ENCODE data around the gene LHX4. TPM values are rescaled to one million over a fixed set of nuclear protein-coding genes. Genes with fewer than 3 reads are reported as not detected.

The LHX4 gene
- total and polyA plus RNA-seq, 2 of the 8 experiments (the other 6 are each of a cell fraction or from before 2014, with no cell fraction given) = 0.85 to 4.9 TPM

GRCh38 chr1:180213401-180214170, 16.5 kb upstream of the LHX4 start:
- H3K4me2 ChIP-seq (ENCODE audit: insufficient read depth in 1 of 2, low read depth in 2 of 2, low read length in 2 of 2) = no peak overlapping the region; a peak in 1 of 4 replicates
- H3K14ac ChIP-seq (ENCODE audit: insufficient read length) = no peak overlapping the region
- peaks cover 0 to 4% (median 0%) of the 10 kb centered on the region in 4 experiments; a peak in 1 of 7 replicates for H3K4me1 ChIP-seq (replicated peaks in 1 of 4; ENCODE audit: control insufficient read depth in 3 of 4, insufficient read depth in 4 of 4, low read length in 3 of 4)
- H3K18ac ChIP-seq (ENCODE audit: extremely low read depth, low read length) = no peak overlapping the region
- no peak overlapping the region for H3K56ac ChIP-seq (replicated peaks; ENCODE audit: insufficient read length, low read depth, low read length)
- WGBS, 2 experiments (ENCODE audit: extremely low coverage in 1 of 2, insufficient coverage in 1 of 2, insufficient read length in 1 of 2, insufficient replicate concordance in 2 of 2, low coverage in 1 of 2, low lambda C conversion rate in 2 of 2, missing lambda C conversion rate in 1 of 2) = 72% methylated on average over 14 of the region's 15 CpGs; no CpG with 5 or more reads in 1 of the 2 experiments
- no peak overlapping the region for H2BK5ac ChIP-seq (ENCODE audit: low read depth, low read length)
- ChIA-PET CTCF (ENCODE audit: partially characterized antibody) (interaction anchor here (0.8 to 1.2 kb wide), 9 partner anchors 8 to 36 kb away, joined by 3 to 6 read pairs (median 3); no protein-coding TSS in a partner anchor), POLR2A (ENCODE audit: partially characterized antibody) (interaction anchor here (0.8 to 1.0 kb wide), 2 partner anchors 11 to 23 kb away, joined by 3 read pairs; no protein-coding TSS in a partner anchor)
- no peak overlapping the region for H4K5ac ChIP-seq (ENCODE audit: insufficient read length, low read depth, low read length)
- FAIRE-seq = peak; percentile 42
- H4K91ac ChIP-seq (replicated peaks; ENCODE audit: insufficient read length, low read length) = no peak overlapping the region
- no peak overlapping the region for H2AK5ac ChIP-seq (ENCODE audit: low read depth, low read length)
- no peaks in the 10 kb centered on the region for H3K79me2 ChIP-seq (ENCODE audit: control insufficient read depth in 1 of 2, insufficient read depth in 2 of 2, low read length in 2 of 2)
- H3K4ac ChIP-seq (replicated peaks; ENCODE audit: insufficient read length, low read depth, low read length) = no peak overlapping the region
- no peak overlapping the region for H2BK120ac ChIP-seq (replicated peaks; ENCODE audit: low read depth, low read length)
- H3K27ac ChIP-seq (ENCODE audit: low read depth, low read length) = no peak overlapping the region
- H3K9me3 ChIP-seq (ENCODE audit: insufficient read depth in 2 of 2, low read depth in 1 of 2, low read length in 1 of 2) = no peaks in the 10 kb centered on the region
- H2BK12ac ChIP-seq (ENCODE audit: low read depth, low read length) = no peak overlapping the region
- H2BK15ac ChIP-seq (ENCODE audit: low read length) = no peak overlapping the region
- H3K23me2 ChIP-seq (ENCODE audit: low read depth, low read length) = no peaks in the 10 kb centered on the region
- 0 out of 2 replicates have a peak overlapping the region, but pooled peaks have one; percentile 48 for H2AFZ ChIP-seq (ENCODE audit: low read length)
- peak in 1 of 2 experiments; percentile 83 for DNase-seq (ENCODE audit: low read depth in 1 of 2, low spot score in 2 of 2)
- H2BK20ac ChIP-seq (ENCODE audit: low read length) = no peak overlapping the region
- no peaks in the 10 kb centered on the region for H3K79me1 ChIP-seq (ENCODE audit: low read depth, low read length)
- H3K4me3 ChIP-seq (ENCODE audit: extremely low read depth in 1 of 4, insufficient read depth in 2 of 4, low read depth in 3 of 4, low read length in 4 of 4) = no peak overlapping the region
- no peaks in the 10 kb centered on the region for H4K20me1 ChIP-seq (replicated peaks in 1 of 2; ENCODE audit: control insufficient read depth in 1 of 2, insufficient read depth in 2 of 2, low read length in 2 of 2)
- no peak overlapping the region for H3K23ac ChIP-seq (ENCODE audit: insufficient read length)
- H3K9ac ChIP-seq (replicated peaks in 1 of 4; ENCODE audit: extremely low read depth in 1 of 4, low read depth in 3 of 4, low read length in 3 of 4) = no peak overlapping the region
- H3K36me3 ChIP-seq (ENCODE audit: control insufficient read depth in 2 of 4, insufficient read depth in 4 of 4, low read length in 3 of 4) = no peaks in the 10 kb centered on the region
- H3K27me3 ChIP-seq (replicated peaks in 1 of 4; ENCODE audit: control insufficient read depth in 3 of 4, extremely low read depth in 1 of 4, insufficient read depth in 3 of 4, low read length in 3 of 4) = no peaks in the 10 kb centered on the region
- no peak overlapping the region; the same call in 1 of the 2 replicates for H4K8ac ChIP-seq (ENCODE audit: extremely low read depth, insufficient read depth, low read length)
- TF ChIP-seq TBP (IDR thresholded peaks at IDR 0.05; ENCODE audit: low read depth, low read length) = no peak
- TF ChIP-seq NANOG (IDR thresholded peaks at IDR 0.05; ENCODE audit: insufficient read depth, low read depth, low read length, poor library complexity, severe bottlenecking) = no peak
- TF ChIP-seq FOSL1 (IDR thresholded peaks at IDR 0.05; ENCODE audit: insufficient read depth, low read depth, low read length) = no peak
- no peak for TF ChIP-seq BRCA1 (IDR thresholded peaks at IDR 0.05; ENCODE audit: low read depth, low read length)
- no peak for TF ChIP-seq MAFK (IDR thresholded peaks at IDR 0.05; ENCODE audit: low read depth, low read length)
- TF ChIP-seq POLR2AphosphoS5 (IDR thresholded peaks at IDR 0.05; ENCODE audit: low read depth, low read length) = no peak
- no peak for TF ChIP-seq BCL11A (IDR thresholded peaks at IDR 0.05; ENCODE audit: low read depth in 2 of 2, low read length in 2 of 2)
- TF ChIP-seq CREB1 (IDR thresholded peaks at IDR 0.05) = no peak
- TF ChIP-seq, protein P1, sequence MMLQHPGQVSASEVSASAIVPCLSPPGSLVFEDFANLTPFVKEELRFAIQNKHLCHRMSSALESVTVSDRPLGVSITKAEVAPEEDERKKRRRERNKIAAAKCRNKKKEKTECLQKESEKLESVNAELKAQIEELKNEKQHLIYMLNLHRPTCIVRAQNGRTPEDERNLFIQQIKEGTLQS (IDR thresholded peaks at IDR 0.05; ENCODE audit: insufficient read depth, low read depth, low read length) = 0 out of 2 replicates have a peak, but pooled peaks have one; percentile 57
- TF ChIP-seq EP300 (IDR thresholded peaks at IDR 0.05; ENCODE audit: borderline replicate concordance in 1 of 2, low read depth in 2 of 2, low read length in 2 of 2) = no peak
- TF ChIP-seq MAX (IDR thresholded peaks at IDR 0.05) = no peak
- TF ChIP-seq CEBPB (IDR thresholded peaks at IDR 0.05; ENCODE audit: low read depth, low read length) = no peak

Data from H1 (cell line).